RWPE2 (cell line): ENCODE data around the gene ANAPC7.
A peak's percentile ranks its signal among the peaks of the same experiment; 100 is the strongest.
"Not testable (repeated sequence)": the region's sequence is repeated elsewhere in the genome, so short reads cannot be mapped to it uniquely, and the experiment has no call there.

ENCODE experiments used
- ATAC-seq: fragments of 200-7000 bp; cut with Tn5 transposase; 3 replicates; pipeline ENCODE4 v1.9.1; 2021; ENCODE audit warnings: low read depth
- DNase-seq: peaks from one replicate; pipeline ENCODE4 v3.0.0-alpha.2; 2020; ENCODE audit warnings: low spot score
- H3K27ac ChIP-seq: fragments of 450-650 bp; 2 replicates; pipeline ENCODE4 v1.5.1; 2017; ENCODE audit warnings: mild to moderate bottlenecking; ENCODE audit not compliant: poor library complexity, severe bottlenecking
- H3K27me3 ChIP-seq: fragments of 250-450 bp; sonication (Bioruptor Pico); 2 replicates; pipeline ENCODE4 v1.5.1; 2021; ENCODE audit warnings: mild to moderate bottlenecking, moderate library complexity; ENCODE audit not compliant: insufficient read depth, poor library complexity, severe bottlenecking
- H3K36me3 ChIP-seq: fragments of 250-450 bp; sonication (Bioruptor Pico); 2 replicates; pipeline ENCODE4 v1.5.1; 2020; ENCODE audit warnings: low read depth, mild to moderate bottlenecking, moderate library complexity
- H3K4me1 ChIP-seq: fragments of 250-450 bp; sonication (Bioruptor Pico); 2 replicates; pipeline ENCODE4 v1.5.1; 2021; ENCODE audit warnings: mild to moderate bottlenecking, moderate library complexity; ENCODE audit not compliant: insufficient read depth, poor library complexity, severe bottlenecking
- H3K4me3 ChIP-seq: fragments of 250-450 bp; sonication (Bioruptor Pico); 2 replicates; pipeline ENCODE4 v1.5.1; 2021; ENCODE audit warnings: mild to moderate bottlenecking, moderate library complexity; ENCODE audit not compliant: severe bottlenecking
- H3K9me3 ChIP-seq: fragments of 250-450 bp; sonication (Bioruptor Pico); 2 replicates; pipeline ENCODE4 v1.5.1; 2021; ENCODE audit warnings: mild to moderate bottlenecking, moderate library complexity; ENCODE audit not compliant: severe bottlenecking
- CTCF ChIP-seq: fragments of 450-650 bp; IDR thresholded peaks from one replicate; pipeline ENCODE4 v1.5.1; 2017; ENCODE audit warnings: mild to moderate bottlenecking, moderate library complexity; ENCODE audit not compliant: poor library complexity, severe bottlenecking

The ANAPC7 gene

GRCh38 chr12:110436231-110436630, 32.7 kb upstream of the ANAPC7 start:
- no peak overlapping the region for H3K27ac ChIP-seq
- no peak overlapping the region for H3K4me3 ChIP-seq
- H3K9me3 ChIP-seq = no peaks in the 10 kb centered on the region
- no peaks in the 10 kb centered on the region for H3K4me1 ChIP-seq
- H3K36me3 ChIP-seq = peaks cover 63% of the 10 kb centered on the region
- no peak for TF ChIP-seq CTCF
- H3K27me3 ChIP-seq = no peaks in the 10 kb centered on the region
- no peak for ATAC-seq
- DNase-seq = no peak

DNA sequence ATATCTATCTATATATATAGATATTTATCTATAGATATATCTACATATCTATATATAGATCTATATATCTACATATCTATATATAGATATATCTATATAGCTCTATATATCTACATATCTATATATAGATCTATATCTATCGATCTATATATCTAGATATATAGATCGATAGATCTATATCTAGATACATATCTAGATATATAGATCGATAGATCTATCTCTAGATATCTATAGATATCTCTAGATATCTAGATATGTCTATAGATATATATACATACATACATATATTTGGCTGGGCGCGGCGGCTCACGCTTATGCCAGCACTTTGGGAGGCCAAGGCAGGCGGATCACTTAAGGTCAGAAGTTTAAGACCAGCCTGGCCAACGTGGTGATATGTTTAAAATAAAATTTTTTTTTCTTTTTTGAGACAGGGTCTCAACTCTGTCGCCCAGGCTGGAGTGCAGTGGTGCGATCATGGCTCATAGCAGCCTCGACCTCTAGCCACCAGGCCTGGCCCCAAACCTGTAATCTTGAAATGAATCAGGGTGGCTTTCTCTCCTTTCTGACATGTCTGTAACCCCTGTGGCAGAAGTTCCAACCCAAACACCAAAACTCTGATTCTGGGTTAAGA, 28.6 kb upstream of the ANAPC7 start:
- DNase-seq (no peak), ATAC-seq (no peak)
- TF ChIP-seq CTCF = no peak
- Histone ChIP-seq H3K36me3 (peaks cover 30% of the 10 kb centered on the region), H3K9me3 (no peaks in the 10 kb centered on the region), H3K27me3 (no peaks in the 10 kb centered on the region), H3K4me1 (no peaks in the 10 kb centered on the region), H3K27ac (no peak overlapping the region), H3K4me3 (peak overlapping the region; percentile 39)

GRCh38 chr12:110429676-110430075, 26.2 kb upstream of the ANAPC7 start:
- not testable (repeated sequence) for DNase-seq, H3K27ac ChIP-seq, H3K36me3 ChIP-seq, H3K27me3 ChIP-seq, ATAC-seq, H3K4me1 ChIP-seq, H3K9me3 ChIP-seq, H3K4me3 ChIP-seq

DNA sequence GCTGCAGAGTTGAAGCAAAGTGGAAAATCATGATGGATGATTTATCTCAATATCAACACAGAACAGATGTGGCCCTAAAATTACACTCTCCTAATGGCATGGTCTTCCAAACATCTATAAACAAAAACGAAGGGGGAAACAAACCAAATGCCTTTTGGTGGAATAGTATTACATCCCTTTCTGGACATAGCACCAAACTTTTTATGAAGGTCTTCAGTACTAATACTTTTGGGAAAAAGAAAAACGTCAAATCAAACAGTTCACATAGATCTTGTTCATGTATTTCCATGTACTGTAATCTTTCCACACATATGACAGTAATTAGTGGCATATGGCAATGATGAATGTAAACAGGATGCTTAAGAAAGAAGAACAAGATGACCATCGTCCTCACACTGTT, 22.9 kb upstream of the ANAPC7 start:
- Histone ChIP-seq H3K4me3 (no peak overlapping the region), H3K4me1 (no peaks in the 10 kb centered on the region), H3K27me3 (no peaks in the 10 kb centered on the region), H3K36me3 (no peaks in the 10 kb centered on the region), H3K9me3 (no peaks in the 10 kb centered on the region), H3K27ac (no peak overlapping the region)
- DNase-seq (no peak), ATAC-seq (no peak)
- TF ChIP-seq CTCF = no peak

- no peaks in the 10 kb centered on the region for H3K27me3 ChIP-seq
- H3K9me3 ChIP-seq = no peaks in the 10 kb centered on the region
- no peak for ATAC-seq
- no peaks in the 10 kb centered on the region for H3K36me3 ChIP-seq
- no peak overlapping the region for H3K4me3 ChIP-seq
- H3K4me1 ChIP-seq = no peaks in the 10 kb centered on the region
- H3K27ac ChIP-seq = no peak overlapping the region
- DNase-seq = no peak
- no peak for TF ChIP-seq CTCF
Measured at GRCh38 chr12:110424237-110424636, 20.7 kb upstream of the ANAPC7 start.
